Activated CD4-positive, alpha-beta T cell treated with anti-CD3 and anti-CD28 coated beads for 1 hour (primary cell): ENCODE data around the gene SLC37A1.

Source experiments
- DNase-seq: peaks from one replicate; pipeline ENCODE4 v3.0.0-alpha.2; 2020

SLC37A1 gene

DNA sequence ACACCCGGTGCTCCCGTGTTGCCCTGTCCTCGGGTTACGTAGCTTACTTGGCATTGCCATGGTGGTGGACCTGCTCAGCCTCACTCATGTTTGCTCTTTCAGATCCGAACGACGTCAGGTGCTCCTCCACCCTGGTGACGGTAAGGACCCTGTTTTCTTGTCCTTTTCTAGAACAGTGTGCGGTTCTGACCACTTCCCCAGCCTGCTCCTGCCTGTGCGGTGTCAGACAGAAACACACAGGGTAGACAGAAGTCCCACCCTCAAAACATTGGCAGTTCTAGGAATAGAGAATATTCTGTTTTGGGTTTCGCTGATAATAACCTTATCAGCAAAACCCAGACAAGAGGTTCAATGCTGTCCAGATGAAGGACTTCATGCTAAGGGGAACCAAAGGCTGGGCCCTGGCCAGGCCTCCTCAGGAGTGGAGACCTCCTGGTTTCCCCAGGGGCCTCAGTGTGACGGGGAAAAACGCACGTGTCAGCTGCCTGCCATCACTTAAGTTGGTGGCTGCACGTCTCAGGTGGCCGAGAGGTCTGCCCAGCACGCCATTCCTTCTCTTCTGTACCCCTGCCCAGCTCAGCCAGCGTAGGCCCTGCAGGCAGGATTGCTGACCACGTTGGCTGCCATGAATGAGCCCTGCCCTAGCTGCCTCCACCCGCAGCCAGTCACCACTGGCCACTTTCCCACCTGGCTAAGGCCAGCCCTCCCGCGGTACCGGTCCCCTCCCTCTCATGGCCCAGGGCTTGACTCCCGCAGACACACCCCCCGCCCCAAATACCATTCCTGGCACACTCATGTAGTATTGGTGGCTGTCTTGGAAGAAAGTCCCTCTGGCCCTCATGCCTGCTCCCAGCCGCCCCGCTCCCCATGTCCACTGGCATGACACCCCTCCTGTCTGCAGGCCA is 33.6 kb downstream of the SLC37A1 start:
- no peak for DNase-seq

GRCh38 chr21:42547906-42548365 is 34.3 kb downstream of the SLC37A1 start:
- DNase-seq: no peak

- DNase-seq: no peak
Measured at GRCh38 chr21:42548687-42549406, 35.2 kb downstream of the SLC37A1 start.

GRCh38 chr21:42550817-42551216 is 37.2 kb downstream of the SLC37A1 start:
- no peak for DNase-seq

DNA sequence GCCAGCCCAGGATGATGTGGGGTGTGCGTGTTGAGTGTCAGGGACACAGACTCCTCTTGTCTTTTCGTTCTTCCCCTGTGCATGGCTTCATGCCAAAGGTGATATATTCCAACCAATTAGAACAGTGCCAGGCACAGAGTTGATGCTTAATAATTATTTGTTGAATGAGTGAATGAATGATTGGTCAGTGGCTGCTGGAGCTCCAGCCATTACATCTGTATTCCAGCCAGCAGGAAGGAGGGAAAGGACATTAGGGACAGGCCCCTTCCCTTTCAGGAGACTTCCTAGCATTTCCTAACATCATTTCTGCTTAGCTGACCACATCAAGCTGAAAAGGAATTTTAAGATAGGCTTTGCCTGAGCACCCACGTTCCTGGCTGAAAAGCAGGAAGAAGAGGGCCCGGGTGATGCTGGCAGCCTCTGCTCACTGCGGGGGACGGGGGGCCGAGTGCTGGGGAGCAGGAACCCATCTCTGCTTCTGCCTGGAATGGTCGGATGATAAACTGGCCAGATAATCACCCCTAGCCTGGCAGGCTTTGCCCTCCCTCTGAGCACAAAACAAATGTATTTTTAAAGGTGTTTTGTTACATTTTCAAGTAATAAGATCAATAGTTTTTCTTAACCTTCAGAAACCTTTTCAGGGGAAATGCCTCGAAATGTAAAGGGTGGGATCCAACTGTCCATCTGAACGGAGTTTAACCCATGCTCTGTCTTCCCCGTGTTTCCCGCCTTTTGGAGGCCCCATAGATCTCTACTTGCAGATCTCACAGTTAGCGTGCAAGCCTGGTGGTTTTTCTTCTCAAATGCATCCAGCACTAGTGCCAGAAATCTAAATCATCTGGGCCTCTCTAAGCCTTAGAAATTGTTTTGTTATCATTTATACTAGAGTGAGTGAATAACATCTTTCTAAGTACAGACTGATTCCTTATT is 39.0 kb downstream of the SLC37A1 start:
- DNase-seq: no peak

DNA sequence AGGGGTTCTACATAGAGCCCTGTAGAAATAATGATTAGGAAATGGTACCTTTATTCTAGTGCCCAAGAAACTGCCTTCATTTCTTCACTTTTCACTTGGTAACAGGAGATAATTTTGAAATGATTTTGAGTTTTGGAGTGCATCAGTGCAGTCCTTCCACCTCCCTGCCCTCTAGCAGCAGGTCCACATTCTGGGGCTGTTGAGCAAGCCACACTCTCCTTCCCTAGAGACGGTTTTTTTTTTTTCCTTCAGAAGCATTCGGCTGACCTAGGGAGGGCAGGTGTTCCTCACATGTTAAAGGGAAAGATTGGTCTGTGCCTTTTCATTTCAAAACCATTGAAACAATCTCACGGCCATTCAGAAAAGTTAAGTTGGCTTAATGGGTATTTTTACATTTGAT is 39.8 kb downstream of the SLC37A1 start:
- DNase-seq: no peak

- no peak for DNase-seq
Measured at GRCh38 chr21:42554251-42554961, 40.8 kb downstream of the SLC37A1 start.

DNA sequence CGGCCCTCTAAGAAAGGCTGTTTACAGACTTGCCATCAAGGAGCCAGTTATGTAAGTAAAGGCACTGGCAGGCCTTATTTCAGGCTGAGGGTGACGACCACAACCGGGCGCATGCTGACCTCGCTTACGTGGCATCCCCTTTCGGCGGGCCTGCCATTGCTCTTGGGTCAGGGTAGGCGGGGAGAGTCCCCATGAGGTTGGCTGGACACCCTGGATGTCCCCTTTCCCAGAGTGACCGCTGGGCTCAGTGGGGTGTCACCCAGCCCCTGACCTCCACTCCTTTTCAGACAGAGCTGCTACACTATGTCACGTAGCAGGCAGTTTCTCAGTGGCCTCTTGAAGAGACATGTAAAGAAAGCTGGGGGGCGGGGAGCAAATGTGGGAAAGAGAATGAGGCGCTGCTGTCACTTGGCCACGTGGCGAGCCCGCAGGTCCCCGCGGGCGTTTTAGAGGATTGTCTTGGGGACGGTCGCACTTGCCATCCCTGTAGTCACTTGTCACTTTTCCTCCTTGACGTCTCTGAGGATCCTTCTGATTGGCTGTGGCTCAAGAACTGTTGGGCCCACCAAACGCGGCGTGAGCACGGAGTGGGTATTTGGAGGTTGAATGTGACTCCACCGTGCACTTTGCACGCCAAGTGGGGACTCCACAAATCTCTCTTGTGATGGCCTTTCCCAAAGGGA is 42.2 kb downstream of the SLC37A1 start:
- no peak for DNase-seq

- DNase-seq: no peak
Measured at GRCh38 chr21:42556476-42556875, 42.8 kb downstream of the SLC37A1 start.

DNA sequence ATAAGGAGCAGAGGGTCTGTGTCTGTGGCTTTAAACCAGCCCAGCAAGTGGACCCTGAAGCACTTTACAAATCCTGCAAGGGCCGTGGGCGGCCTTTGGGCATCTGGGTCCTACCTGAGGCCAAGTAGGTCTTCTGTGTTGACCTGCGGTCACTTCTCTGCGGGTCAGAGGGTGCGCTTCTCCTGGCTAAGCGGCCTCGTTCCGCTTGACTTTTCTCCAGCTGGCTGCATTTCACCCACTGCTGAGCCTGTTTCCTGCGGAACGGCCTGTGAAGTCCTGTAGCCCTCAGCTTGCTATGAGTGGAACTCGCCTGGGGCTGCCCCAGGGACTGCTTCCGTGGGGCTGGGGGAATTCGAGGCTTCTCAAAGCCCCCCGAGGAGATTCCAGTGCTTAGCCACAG is 43.3 kb downstream of the SLC37A1 start:
- no peak for DNase-seq

- no peak for DNase-seq
Measured at GRCh38 chr21:42557420-42557819, 43.8 kb downstream of the SLC37A1 start.

DNA sequence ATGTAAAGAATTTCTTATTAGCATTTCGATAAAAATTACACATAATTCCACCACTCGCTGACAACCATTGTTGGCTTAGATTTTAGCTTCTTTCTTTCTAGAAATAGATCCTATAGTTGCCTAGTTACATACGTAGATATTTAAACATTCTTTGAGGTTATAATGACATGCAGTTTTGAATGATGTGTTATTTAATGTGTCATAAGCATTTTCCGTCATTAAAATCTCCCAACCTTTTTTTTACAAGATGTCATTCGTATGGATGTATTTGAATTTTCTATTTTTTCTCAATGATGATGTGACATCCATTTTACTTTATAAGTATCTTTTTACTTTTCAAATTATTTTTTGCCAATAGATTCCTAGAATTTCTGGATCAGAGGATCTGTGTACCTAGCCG is 44.7 kb downstream of the SLC37A1 start:
- no peak for DNase-seq

- no peak for DNase-seq
Measured at GRCh38 chr21:42558846-42559245, 45.2 kb downstream of the SLC37A1 start.

DNA sequence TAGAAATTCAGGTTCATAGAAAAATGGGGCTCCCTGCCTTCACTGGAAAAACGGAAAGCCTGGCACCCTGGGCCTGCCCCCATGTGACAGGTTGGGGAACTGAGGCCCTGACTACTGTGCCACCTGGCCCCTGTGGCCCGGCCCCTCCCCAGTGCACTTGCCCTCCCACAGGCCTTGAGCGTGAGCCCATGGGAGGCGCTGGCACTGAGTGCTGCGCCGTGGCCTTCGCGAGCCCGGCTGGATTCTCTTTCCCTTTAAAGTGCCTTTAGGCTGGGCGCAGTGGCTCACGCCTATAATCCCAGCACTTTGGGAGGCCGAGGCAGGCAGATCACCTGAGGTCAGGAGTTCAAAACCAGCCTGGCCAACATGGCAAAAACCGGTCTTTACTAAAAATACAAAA is 45.7 kb downstream of the SLC37A1 start:
- no peak for DNase-seq

DNA sequence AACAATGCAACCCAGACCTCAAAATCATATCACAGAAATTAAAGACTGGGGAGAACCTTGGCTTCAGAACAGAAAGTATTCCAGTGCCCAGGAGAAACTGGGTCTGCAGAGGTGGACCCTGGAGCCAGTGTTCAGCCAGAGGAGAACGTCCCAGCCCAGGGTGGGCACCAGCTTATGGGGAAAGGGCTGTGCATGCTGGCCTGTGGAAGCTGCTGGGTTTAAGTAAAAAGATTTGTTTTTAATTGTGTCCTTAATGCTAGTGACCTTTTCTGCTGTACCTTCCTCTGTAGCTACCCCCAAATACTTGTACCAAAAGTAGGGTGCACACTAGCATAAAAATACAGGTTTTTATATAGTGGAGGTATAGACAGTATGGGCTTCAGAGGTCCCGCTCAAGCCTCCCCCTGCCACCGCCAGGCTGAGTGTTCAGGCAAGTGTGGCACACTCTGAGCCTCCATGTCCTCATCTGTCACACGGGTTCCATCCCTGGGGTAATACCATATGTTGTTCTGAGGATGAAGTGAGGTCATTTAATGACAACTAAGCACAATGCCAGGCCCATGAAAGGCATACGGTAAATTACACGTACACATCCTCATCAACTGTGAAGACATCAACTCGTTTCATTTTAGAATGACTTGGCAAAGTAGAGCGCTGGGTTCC is 47.0 kb downstream of the SLC37A1 start:
- no peak for DNase-seq

GRCh38 chr21:42561762-42562650 is 48.4 kb downstream of the SLC37A1 start:
- no peak for DNase-seq

GRCh38 chr21:42562816-42563215 is 49.2 kb downstream of the SLC37A1 start:
- DNase-seq: no peak

- no peak for DNase-seq
Measured at GRCh38 chr21:42563261-42563660, 49.6 kb downstream of the SLC37A1 start.

GRCh38 chr21:42563686-42564085 is 50.0 kb downstream of the SLC37A1 start:
- no peak for DNase-seq

DNA sequence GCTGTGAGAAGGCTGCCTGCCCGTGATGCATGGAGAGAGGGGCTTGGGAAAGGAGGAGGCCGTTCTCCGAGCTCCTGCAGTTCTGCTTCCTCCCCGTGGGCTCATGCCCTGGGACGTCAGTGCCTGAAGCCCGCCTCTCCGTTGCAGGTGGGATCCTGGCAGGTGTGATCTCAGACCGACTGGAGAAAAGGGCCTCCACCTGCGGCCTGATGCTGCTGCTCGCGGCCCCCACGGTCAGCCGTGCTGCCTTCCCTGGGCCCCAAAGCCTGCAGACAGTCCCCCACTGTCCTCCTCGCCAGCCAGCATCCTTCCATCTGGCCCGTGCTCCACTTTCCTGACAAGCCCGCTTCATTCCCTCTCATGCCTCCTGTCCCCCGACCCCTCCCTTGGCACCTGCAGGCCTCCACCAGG is 50.9 kb downstream of the SLC37A1 start:
- no peak for DNase-seq
